GM10847 (cell line): ENCODE results near the gene ZIC5.

Source experiments
- POLR2A ChIP-seq: IDR thresholded peaks from 2 replicates; pipeline ENCODE4 v1.6.1; 2011; ENCODE audit not compliant: insufficient read length; ENCODE audit errors: extremely low read depth

Gene ZIC5

GRCh38 chr13:99974296-99974938 lies 2.9 kb upstream of the ZIC5 start:
- TF ChIP-seq POLR2A: no peak

GRCh38 chr13:99973808-99974185 lies 2.2 kb upstream of the ZIC5 start:
- no peak for TF ChIP-seq POLR2A

GRCh38 chr13:99973163-99973807 lies 1.7 kb upstream of the ZIC5 start:
- no peak for TF ChIP-seq POLR2A

- no peak for TF ChIP-seq POLR2A
Measured at GRCh38 chr13:99972190-99972731, 694 bp upstream of the ZIC5 start.

- no peak for TF ChIP-seq POLR2A
Measured at GRCh38 chr13:99970651-99971575, 654 bp downstream of the ZIC5 start.

- TF ChIP-seq POLR2A: no peak
Measured at GRCh38 chr13:99969919-99970650, 1.5 kb downstream of the ZIC5 start.

GRCh38 chr13:99969453-99969918 lies 2.1 kb downstream of the ZIC5 start:
- no peak for TF ChIP-seq POLR2A

- no peak for TF ChIP-seq POLR2A
Measured at GRCh38 chr13:99968521-99969452, 2.8 kb downstream of the ZIC5 start.

GRCh38 chr13:99967869-99968520 lies 3.6 kb downstream of the ZIC5 start:
- no peak for TF ChIP-seq POLR2A

- TF ChIP-seq POLR2A: no peak
Measured at GRCh38 chr13:99967498-99967868, 4.1 kb downstream of the ZIC5 start.

- no peak for TF ChIP-seq POLR2A
Measured at GRCh38 chr13:99966064-99966805, 5.3 kb downstream of the ZIC5 start.

- TF ChIP-seq POLR2A: no peak
Measured at GRCh38 chr13:99965329-99966000, 6.1 kb downstream of the ZIC5 start.

- no peak for TF ChIP-seq POLR2A
Measured at GRCh38 chr13:99963816-99964339, 7.7 kb downstream of the ZIC5 start.
